ENCODE results near the gene CD300LD.
"Not testable (repeated sequence)": the region's sequence is repeated elsewhere in the genome, so short reads cannot be mapped to it uniquely, and the experiment has no call there.

Gene CD300LD

GRCh38 chr17:74569020-74570003 lies 22.8 kb downstream of the CD300LD start:
- no peak for DNase-seq

- no peak for DNase-seq
Observed at GRCh38 chr17:74568106-74568873, 23.8 kb downstream of the CD300LD start.

- DNase-seq: no peak
Observed at GRCh38 chr17:74567397-74567796, 24.7 kb downstream of the CD300LD start, which contains the start of gene CD300H. Gene CD300H, minus strand, starts transcription at chr17:74567509.

- no peak for DNase-seq
Observed at GRCh38 chr17:74566132-74566753, 25.8 kb downstream of the CD300LD start.

- DNase-seq: no peak
Observed at GRCh38 chr17:74565126-74565525, 27.0 kb downstream of the CD300LD start.

GRCh38 chr17:74563358-74563757 lies 28.7 kb downstream of the CD300LD start:
- DNase-seq: no peak

- no peak for DNase-seq
Observed at GRCh38 chr17:74561586-74561985, 30.5 kb downstream of the CD300LD start.

- DNase-seq: no peak
Observed at GRCh38 chr17:74558882-74559519, 33.1 kb downstream of the CD300LD start.

- not testable (repeated sequence) for DNase-seq
Observed at GRCh38 chr17:74558402-74558801, 33.7 kb downstream of the CD300LD start.

- DNase-seq: no peak
Observed at GRCh38 chr17:74555427-74555940, 36.6 kb downstream of the CD300LD start.

- DNase-seq: no peak
Observed at GRCh38 chr17:74554909-74555308, 37.2 kb downstream of the CD300LD start.

- DNase-seq: no peak
Observed at GRCh38 chr17:74552037-74552436, 40.0 kb downstream of the CD300LD start.

GRCh38 chr17:74550602-74551001 lies 41.5 kb downstream of the CD300LD start:
- no peak for DNase-seq

GRCh38 chr17:74549343-74549742 lies 42.7 kb downstream of the CD300LD start:
- DNase-seq: no peak

GRCh38 chr17:74547736-74548135 lies 44.3 kb downstream of the CD300LD start:
- DNase-seq: no peak

- no peak for DNase-seq
Observed at GRCh38 chr17:74547264-74547663, 44.8 kb downstream of the CD300LD start.

GRCh38 chr17:74546586-74546985 lies 45.5 kb downstream of the CD300LD start:
- no peak for DNase-seq

GRCh38 chr17:74545843-74546230 lies 46.2 kb downstream of the CD300LD start, which contains the start of gene CD300C:
Gene CD300C, minus strand, starts transcription at chr17:74546115. Its CDS starts 333 bp downstream, at chr17:74545782.
- no peak for DNase-seq

GRCh38 chr17:74544991-74545842 lies 46.9 kb downstream of the CD300LD start:
- no peak for DNase-seq

GRCh38 chr17:74543891-74544760 lies 48.0 kb downstream of the CD300LD start:
- no peak for DNase-seq
